ENCODE data around the gene ADM2. TPM values are rescaled to one million over a fixed set of nuclear protein-coding genes. Genes with fewer than 3 reads are reported as not detected.

The ADM2 gene
- total and polyA plus RNA-seq, 2 of the 13 experiments (the other 11 are each of a cell fraction or from before 2014, with no cell fraction given) = 1.2 to 3.0 TPM

GRCh38 chr22:50477923-50478322 lies 3.4 kb upstream of the ADM2 start:
- Histone ChIP-seq H3K4me1 (ENCODE audit: insufficient read depth, low read length) (peaks cover 42% of the 10 kb centered on the region), H3K36me3 (replicated peaks in 1 of 2; ENCODE audit: control insufficient read depth in 1 of 2, insufficient read depth in 2 of 2, low read length in 2 of 2) (no peaks in the 10 kb centered on the region), H3K9ac (ENCODE audit: insufficient read depth, low read depth, low read length) (no peak overlapping the region), H4K20me1 (ENCODE audit: insufficient read depth, low read length) (peaks cover 11% of the 10 kb centered on the region), H3K27ac (ENCODE audit: extremely low read length, insufficient read depth, low read length) (no peak overlapping the region), H2AFZ (ENCODE audit: low read length) (no peak overlapping the region), H3K27me3 (ENCODE audit: control insufficient read depth in 1 of 2, insufficient read depth in 2 of 2, low read length in 2 of 2) (peaks cover 0 to 4% of the 10 kb centered on the region in 2 experiments; a peak in 1 of 5 replicates), H3K79me2 (ENCODE audit: insufficient read depth, low read length) (peaks cover 14% of the 10 kb centered on the region), H3K4me3 (replicated peaks in 1 of 3; ENCODE audit: insufficient read depth in 1 of 3, low read depth in 2 of 3, low read length in 3 of 3) (no peak overlapping the region), H3K9me3 (ENCODE audit: low read length) (no peaks in the 10 kb centered on the region), H3K4me2 (ENCODE audit: low read depth, low read length) (no peak overlapping the region)
- in situ Hi-C loops (cut with HindIII; ENCODE audit: extremely low pct_ligation_motif_present, low pct_unique_long_range_greater_than_20kb) (no loop called here), intact Hi-C loops (cut with micrococcal nuclease; ENCODE audit: unreplicated experiment) (no loop called here)
- ChIA-PET CTCF (ENCODE audit: low intra/inter-chr PET ratio, low total read pairs) (no interaction called here), POLR2A (no interaction called here)
- no peak for FAIRE-seq
- no peak for DNase-seq (ENCODE audit: low spot score)
- ATAC-seq = no peak
- TF ChIP-seq KIAA2018 (CRISPR knock-in tag; IDR thresholded peaks at IDR 0.05; ENCODE audit: borderline replicate concordance) = no peak
- TF ChIP-seq BCL3 (CRISPR knock-in tag; IDR thresholded peaks at IDR 0.05) = no peak
- no peak for TF ChIP-seq TBP (CRISPR knock-in tag; IDR thresholded peaks at IDR 0.05)
- no peak for TF ChIP-seq RFXAP (CRISPR knock-in tag; IDR thresholded peaks at IDR 0.05; ENCODE audit: borderline replicate concordance)
- TF ChIP-seq CENPX (CRISPR knock-in tag; IDR thresholded peaks at IDR 0.05) = no peak
- TF ChIP-seq ZNF567 (CRISPR knock-in tag; IDR thresholded peaks at IDR 0.05; ENCODE audit: borderline replicate concordance) = no peak
- TF ChIP-seq HBP1 (CRISPR knock-in tag; IDR thresholded peaks at IDR 0.05; ENCODE audit: low read depth) = no peak
- no peak for TF ChIP-seq ZNF367 (CRISPR knock-in tag; IDR thresholded peaks at IDR 0.05; ENCODE audit: borderline replicate concordance)
- TF ChIP-seq ZBTB3 (CRISPR knock-in tag; IDR thresholded peaks at IDR 0.05; ENCODE audit: borderline replicate concordance, low read depth) = no peak
- no peak for TF ChIP-seq REL (CRISPR knock-in tag; conservative IDR thresholded peaks at IDR 0.05)
- no peak for TF ChIP-seq ZNF614 (CRISPR knock-in tag; IDR thresholded peaks at IDR 0.05; ENCODE audit: borderline replicate concordance)
- no peak for TF ChIP-seq NRL (CRISPR knock-in tag; IDR thresholded peaks at IDR 0.05; ENCODE audit: borderline replicate concordance)
- 93% methylated on average over 8 of the region's 12 CpGs for WGBS (ENCODE audit: low lambda C conversion rate)
- BruUV-seq (replicated peaks) = no TSS peak

Data from HepG2 (cell line).